H1 (cell line): ENCODE results near the gene RMDN3.

Experiments
- CTCF ChIP-seq, 3 experiments: IDR thresholded peaks; 1 replicate in 2 of 3; 2 replicates in 1 of 3; pipeline versions ENCODE4 v1.5.1 to v1.6.1; 2011; ENCODE audit warnings: low read length in 3 of 3, mild to moderate bottlenecking in 3 of 3, inconsistent platforms in 2 of 3, low read depth in 1 of 3, moderate library complexity in 1 of 3; ENCODE audit not compliant: insufficient read depth in 1 of 3; ENCODE audit errors: control extremely low read depth in 1 of 3
- JUND ChIP-seq: IDR thresholded peaks from 2 replicates; pipeline ENCODE4 v1.6.1; 2011; ENCODE audit warnings: mild to moderate bottlenecking, improper control_type of control experiment, low read length
- POLR2AphosphoS5 ChIP-seq: IDR thresholded peaks from 2 replicates; pipeline ENCODE4 v1.6.1; 2011; ENCODE audit warnings: low read depth, low read length
- USF2 ChIP-seq: IDR thresholded peaks from 2 replicates; pipeline ENCODE4 v1.6.1; 2011; ENCODE audit warnings: low read length, improper control_type of control experiment

GRCh38 chr15:40739854-40740253, 15.2 kb downstream of the RMDN3 start:
- TF ChIP-seq CTCF (IDR thresholded peaks at IDR 0.05; ENCODE audit: control extremely low read depth in 1 of 3, insufficient read depth in 1 of 3, low read depth in 1 of 3, low read length in 3 of 3): peak; percentile 6 to 61 (median 37)
- no peak for TF ChIP-seq USF2
- no peak for TF ChIP-seq JUND
- no peak for TF ChIP-seq POLR2AphosphoS5
